ENCODE results near the gene SIK1.

The SIK1 gene

GRCh38 chr21:43370091-43370658 is 56.8 kb downstream of the SIK1 start:
- DNase-seq (ENCODE audit: extremely low spot score, insufficient read length, low read depth) (no peak), FAIRE-seq (no peak)

- no peak for DNase-seq (ENCODE audit: extremely low spot score, insufficient read length, low read depth)
- FAIRE-seq: no peak
Measured at GRCh38 chr21:43369596-43370090, 57.3 kb downstream of the SIK1 start.

DNA sequence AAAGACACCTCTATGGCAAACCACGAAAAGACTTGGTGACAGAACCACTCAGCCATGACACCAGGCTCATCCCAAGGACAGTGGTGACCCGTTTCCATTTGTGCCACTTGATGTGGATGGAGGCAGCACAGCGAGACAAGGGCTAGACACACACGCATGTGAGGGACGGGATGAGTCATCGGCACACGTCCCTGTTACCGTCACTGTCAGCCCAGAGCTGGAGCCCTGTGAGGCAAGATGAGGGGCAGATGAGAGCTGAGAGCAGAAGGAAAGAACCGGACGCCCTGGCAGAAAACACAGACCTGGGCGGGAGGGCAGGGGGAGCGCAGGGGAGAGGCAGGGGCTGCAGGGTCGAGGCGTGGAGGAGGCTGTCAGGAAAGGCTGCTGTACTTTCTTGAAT is 57.8 kb downstream of the SIK1 start:
- FAIRE-seq (peak; percentile 77), DNase-seq (ENCODE audit: extremely low spot score, insufficient read length, low read depth) (peak; percentile 38)

- no peak for FAIRE-seq
Measured at GRCh38 chr21:43368685-43369084, 58.2 kb downstream of the SIK1 start.

DNA sequence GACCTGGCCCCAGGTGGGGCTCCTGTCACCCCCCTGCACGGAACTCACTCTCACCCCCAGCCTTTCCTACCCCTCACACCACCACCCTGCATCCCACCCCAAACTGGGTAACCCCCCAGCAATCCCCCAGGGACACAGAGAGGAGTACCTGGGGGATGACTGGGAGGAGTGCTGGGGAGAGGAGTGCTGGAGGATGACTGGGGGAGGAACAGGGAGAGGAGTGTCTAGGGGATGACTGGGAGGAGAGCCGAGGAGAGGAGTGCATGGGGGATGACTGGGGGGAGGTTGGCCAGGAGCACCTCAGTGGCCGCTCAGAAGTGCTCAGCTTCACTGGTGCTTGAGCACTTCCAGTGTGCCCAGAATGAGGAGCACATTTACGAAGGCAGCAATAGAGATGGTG is 59.1 kb downstream of the SIK1 start:
- DNase-seq (ENCODE audit: extremely low spot score, insufficient read length, low read depth) (no peak), FAIRE-seq (no peak)

More at GRCh38 chr21:43368685-43369084, 58.2 kb downstream of the SIK1 start:
- DNase-seq (ENCODE audit: extremely low spot score, insufficient read length, low read depth): no peak

DNA sequence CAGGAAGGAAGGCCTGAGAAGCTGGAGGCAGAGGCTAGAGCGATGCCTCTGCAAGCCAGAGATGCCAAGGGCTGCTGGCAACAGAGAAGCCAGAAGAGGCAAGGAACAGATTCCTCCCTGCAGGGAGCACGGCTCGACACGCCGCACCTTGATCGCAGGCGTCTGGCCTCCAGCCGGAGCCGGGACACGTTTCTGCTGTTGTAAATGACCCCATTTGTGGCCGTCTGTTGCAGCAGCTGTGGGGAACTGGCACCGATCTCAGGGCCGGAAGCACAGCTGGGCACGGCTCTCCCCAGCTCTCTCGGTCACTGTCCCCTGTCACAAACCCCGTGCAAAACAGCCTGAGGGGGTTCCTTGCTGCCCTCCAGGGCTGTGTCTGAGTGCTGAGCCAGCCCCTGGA is 59.6 kb downstream of the SIK1 start:
- FAIRE-seq (no peak), DNase-seq (ENCODE audit: extremely low spot score, insufficient read length, low read depth) (no peak)

DNA sequence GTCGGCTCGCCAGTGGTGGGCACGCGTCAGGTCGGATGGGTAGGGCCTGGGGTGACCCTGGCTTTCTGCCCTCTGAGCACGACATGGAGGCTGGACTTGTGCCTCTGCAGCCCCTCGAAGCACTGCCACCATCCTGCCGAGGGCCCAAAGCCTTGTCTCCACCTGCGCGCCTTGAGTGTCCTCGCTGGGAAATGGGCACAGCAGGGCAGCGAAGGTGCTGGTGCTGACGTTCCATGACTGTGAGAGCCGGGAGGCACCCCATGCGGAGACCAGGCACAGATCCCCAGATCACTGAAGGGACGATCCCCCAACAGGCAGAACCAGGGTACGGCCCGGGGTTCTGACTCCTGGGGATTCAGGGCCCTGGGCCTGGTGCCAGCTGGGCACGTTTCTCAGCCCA is 60.3 kb downstream of the SIK1 start:
- DNase-seq (ENCODE audit: extremely low spot score, insufficient read length, low read depth): no peak
- no peak for FAIRE-seq

DNA sequence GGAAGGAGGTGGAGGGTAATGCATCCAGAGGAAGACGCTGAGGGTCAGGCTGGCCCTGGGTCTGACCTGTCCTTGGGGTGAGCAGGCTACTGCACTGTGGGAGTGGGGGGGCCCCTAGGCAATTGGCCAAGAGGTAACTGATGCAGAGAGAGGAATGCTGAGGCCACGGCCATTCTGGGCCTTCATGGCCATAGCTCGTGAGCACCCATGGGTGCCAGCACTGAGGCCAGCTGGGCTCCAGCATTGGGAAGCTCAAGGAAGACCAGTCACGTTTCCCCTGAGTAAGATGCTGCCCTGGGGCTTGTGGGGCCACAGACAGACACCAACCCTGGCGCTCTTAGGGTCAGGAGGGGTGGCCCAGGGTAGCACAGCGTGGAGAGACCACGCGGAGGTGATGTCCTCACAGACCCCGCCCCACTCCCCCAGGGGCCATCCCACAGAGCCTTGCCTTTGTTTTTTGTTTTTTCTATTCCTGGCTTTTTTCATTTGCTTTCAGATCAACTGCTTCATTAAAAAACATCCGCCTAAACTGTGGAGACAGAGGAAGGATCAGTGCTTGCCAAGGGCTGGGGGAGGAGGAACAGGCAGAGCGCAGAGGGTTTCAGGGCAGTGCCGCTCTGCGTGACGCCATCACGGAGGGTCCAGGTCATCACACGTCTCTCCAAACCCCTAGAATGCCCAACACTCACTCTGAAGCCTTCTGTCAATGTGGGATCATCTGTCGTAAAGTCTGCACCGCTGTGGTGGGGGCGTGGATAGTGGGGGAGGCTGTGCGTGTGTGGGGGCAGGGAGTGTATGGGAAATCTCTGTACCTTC is 61.1 kb downstream of the SIK1 start:
- no peak for FAIRE-seq
- no peak for DNase-seq (ENCODE audit: extremely low spot score, insufficient read length, low read depth)

GRCh38 chr21:43364851-43365424 is 62.0 kb downstream of the SIK1 start:
- no peak for DNase-seq (ENCODE audit: extremely low spot score, insufficient read length, low read depth)
- no peak for FAIRE-seq

Measured in GM18507 (cell line).